IMR-90 (cell line): ENCODE measurements around the gene RRN3. TPM values are rescaled to one million over a fixed set of nuclear protein-coding genes. Genes with fewer than 3 reads are reported as not detected.
"Not testable (repeated sequence)": the region's sequence is repeated elsewhere in the genome, so short reads cannot be mapped to it uniquely, and the experiment has no call there.

Experiments used
- ATAC-seq: fragments of 200-7000 bp; cut with Tn5 transposase; 2 replicates; pipeline ENCODE4 v1.9.1; 2020; ENCODE audit warnings: low read depth, mild to moderate bottlenecking, moderate library complexity
- BruUV-seq: library from RNA; stranded (reverse); fragments of 400-500 nt; replicated peaks from 2 replicates; lab custom pipeline; 2021; lab: Mats Ljungman, UMichigan
- CTCF ChIA-PET: fragments of 300-600 bp; formaldehyde crosslinking; extraction: SDS; loops from one replicate; lab custom pipeline; 2021; ENCODE audit warnings: antibody characterized with exemption; lab: Yijun Ruan, JAX
- POLR2A ChIA-PET: fragments of 300-600 bp; sonication (Branson Sonifier 250); formaldehyde crosslinking; loops from one replicate; lab custom pipeline; 2022; ENCODE audit warnings: antibody characterized with exemption; ENCODE audit not compliant: unreplicated experiment; lab: Charles Lee
- DNase-seq: peaks from one replicate; pipeline ENCODE4 v3.0.0; 2013
- H2AFZ ChIP-seq: replicated peaks from 2 replicates; pipeline ENCODE3; 2013; ENCODE audit warnings: low read length, mild to moderate bottlenecking; ENCODE audit not compliant: poor library complexity
- H2AK5ac ChIP-seq: 2 replicates; pipeline ENCODE4 v1.6.1; 2013; ENCODE audit warnings: low read depth, low read length, inconsistent platforms
- H2AK9ac ChIP-seq: replicated peaks from 2 replicates; pipeline ENCODE3; 2013; ENCODE audit warnings: mild to moderate bottlenecking, low read depth, low read length, moderate library complexity; ENCODE audit not compliant: poor library complexity
- H2BK120ac ChIP-seq: 2 replicates; pipeline ENCODE4 v1.6.1; 2013; ENCODE audit warnings: low read depth, low read length, inconsistent platforms
- H2BK15ac ChIP-seq: 3 replicates; pipeline ENCODE4 v1.6.1; 2013; ENCODE audit warnings: low read depth, low read length, inconsistent platforms
- H2BK20ac ChIP-seq: 2 replicates; pipeline ENCODE4 v1.6.1; 2013; ENCODE audit warnings: low read depth, mild to moderate bottlenecking, inconsistent platforms, low read length, moderate library complexity
- H2BK5ac ChIP-seq: 2 replicates; pipeline ENCODE4 v1.6.1; 2013; ENCODE audit warnings: mild to moderate bottlenecking, low read depth, low read length, inconsistent platforms; ENCODE audit not compliant: poor library complexity, severe bottlenecking
- H3K14ac ChIP-seq: replicated peaks from 2 replicates; pipeline ENCODE4 v1.6.1; 2013; ENCODE audit warnings: low read depth, low read length, inconsistent platforms
- H3K18ac ChIP-seq: 2 replicates; pipeline ENCODE4 v1.6.1; 2013; ENCODE audit warnings: low read depth, low read length, control low read depth
- H3K23ac ChIP-seq: 2 replicates; pipeline ENCODE4 v1.6.1; 2013; ENCODE audit warnings: low read depth, low read length, inconsistent platforms
- H3K27ac ChIP-seq: 2 replicates; pipeline ENCODE4 v1.5.1; 2013; ENCODE audit warnings: mild to moderate bottlenecking, control low read depth, low read length; ENCODE audit not compliant: insufficient read depth
- H3K27me3 ChIP-seq: 2 replicates; pipeline ENCODE4 v1.6.1; 2013; ENCODE audit warnings: low read length; ENCODE audit not compliant: control insufficient read depth, insufficient read depth
- H3K36me3 ChIP-seq: 2 replicates; pipeline ENCODE4 v1.6.1; 2013; ENCODE audit warnings: low read length, mixed read lengths; ENCODE audit not compliant: control insufficient read depth, insufficient read depth
- H3K4ac ChIP-seq: 2 replicates; pipeline ENCODE4 v1.6.1; 2013; ENCODE audit warnings: low read depth, low read length, inconsistent platforms
- H3K4me1 ChIP-seq: 2 replicates; pipeline ENCODE4 v1.6.1; 2013; ENCODE audit warnings: low read length, mixed read lengths; ENCODE audit not compliant: control insufficient read depth, insufficient read depth
- H3K4me2 ChIP-seq: 2 replicates; pipeline ENCODE4 v1.6.1; 2013; ENCODE audit warnings: low read depth, mild to moderate bottlenecking, control low read depth, low read length, moderate library complexity
- H3K4me3 ChIP-seq: 2 replicates; pipeline ENCODE4 v1.5.1; 2013; ENCODE audit warnings: low read depth, mild to moderate bottlenecking, control low read depth, low read length, moderate library complexity; ENCODE audit not compliant: insufficient read depth
- H3K56ac ChIP-seq: 2 replicates; pipeline ENCODE4 v1.6.1; 2013; ENCODE audit warnings: low read length, inconsistent platforms; ENCODE audit not compliant: insufficient read depth; ENCODE audit errors: extremely low read depth
- H3K79me1 ChIP-seq, 2 experiments: 2 replicates each; pipeline ENCODE4 v1.6.1; 2013; ENCODE audit warnings: low read length in 2 of 2, inconsistent platforms in 1 of 2, low read depth in 1 of 2
- H3K9ac ChIP-seq: 2 replicates; pipeline ENCODE4 v1.6.1; 2013; ENCODE audit warnings: low read depth, low read length, control low read depth
- H3K9me1 ChIP-seq: 2 replicates; pipeline ENCODE4 v1.6.1; 2013; ENCODE audit warnings: low read length, inconsistent platforms; ENCODE audit not compliant: insufficient read depth
- H3K9me3 ChIP-seq: 2 replicates; pipeline ENCODE4 v1.6.1; 2013; ENCODE audit warnings: low read length; ENCODE audit not compliant: control insufficient read depth, insufficient read depth
- H4K20me1 ChIP-seq: 2 replicates; pipeline ENCODE4 v1.6.1; 2013; ENCODE audit warnings: low read length, inconsistent platforms; ENCODE audit not compliant: insufficient read depth
- H4K5ac ChIP-seq: 2 replicates; pipeline ENCODE4 v1.6.1; 2013; ENCODE audit warnings: mild to moderate bottlenecking, low read depth, low read length, control low read depth
- H4K8ac ChIP-seq, 2 experiments: 2 replicates each; pipeline ENCODE4 v1.6.1; 2013; ENCODE audit warnings: low read depth in 2 of 2, low read length in 2 of 2, control low read depth in 1 of 2, inconsistent platforms in 1 of 2
- H4K91ac ChIP-seq: 2 replicates; pipeline ENCODE4 v1.6.1; 2013; ENCODE audit warnings: low read depth, low read length, inconsistent platforms; ENCODE audit not compliant: insufficient read depth
- WGBS, 2 experiments: methylation state at CpG; one replicate each; pipeline versions ENCODE4 v1.1.5 to v1.1.7; 2013; ENCODE audit warnings: missing lambda C conversion rate in 2 of 2; ENCODE audit not compliant: insufficient read length in 1 of 2; ENCODE audit errors: extremely low coverage in 2 of 2; 5-methylcytosine and 5-hydroxymethylcytosine counted together
- dilution Hi-C: fragments of 300-500 bp; cut with HindIII; formaldehyde crosslinking; loops from one replicate; pipeline ENCODE4 v1.14.3; 2018; ENCODE audit warnings: low sequenced_read_pairs; ENCODE audit not compliant: unreplicated experiment
- in situ Hi-C: fragments of 300-500 bp; cut with MboI; formaldehyde crosslinking; loops from 3 replicates; pipeline ENCODE4 v1.14.3; 2019; ENCODE audit warnings: low sequenced_read_pairs, inconsistent platforms, mixed read lengths
- intact Hi-C: fragments of 100-400 bp; cut with micrococcal nuclease; formaldehyde crosslinking; loops from 2 replicates; pipeline ENCODE4 v1.10.0; 2022
- polyA plus RNA-seq, 3 experiments: library from polyadenylated mRNA; depleted of rRNA; stranded (reverse); fragments of >200 nt; gene quantifications; 2 replicates each; pipeline ENCODE4 v1.2.3, GENCODE V29; 2012; ENCODE audit warnings: low replicate concordance in 1 of 3
- total RNA-seq: library from RNA; depleted of rRNA; stranded (reverse); fragments of >200 nt; gene quantifications from 2 replicates; pipeline ENCODE4 v1.2.3, GENCODE V29; 2012

Gene RRN3
- total and polyA plus RNA-seq, 2 of the 4 experiments (the other 2 are of a cell fraction) = 22.1 to 47.7 TPM

- H3K9me3 ChIP-seq, DNase-seq, H2BK120ac ChIP-seq, H3K23ac ChIP-seq, in situ Hi-C loops, CTCF ChIA-PET, BruUV-seq, H3K14ac ChIP-seq, POLR2A ChIA-PET, H3K4me2 ChIP-seq, H3K4me3 ChIP-seq, H3K9me1 ChIP-seq, H3K27ac ChIP-seq, H3K27me3 ChIP-seq, H4K8ac ChIP-seq, H2AK5ac ChIP-seq, H4K91ac ChIP-seq, H2AFZ ChIP-seq, H3K18ac ChIP-seq, dilution Hi-C loops, H3K36me3 ChIP-seq, H2BK20ac ChIP-seq, H3K56ac ChIP-seq, H2BK5ac ChIP-seq, intact Hi-C loops, H3K4ac ChIP-seq, H4K5ac ChIP-seq, ATAC-seq, H2BK15ac ChIP-seq, H3K9ac ChIP-seq, H2AK9ac ChIP-seq: not testable (repeated sequence)
- Histone ChIP-seq H3K79me1 (peaks cover 0 to 35% of the 10 kb centered on the region in 2 experiments; a peak in 2 of 4 replicates), H3K4me1 (peaks cover 39% of the 10 kb centered on the region), H4K20me1 (peaks cover 35% of the 10 kb centered on the region)
- WGBS, 2 experiments = 50% methylated on average over 1 of the region's 27 CpGs; no CpG with 5 or more reads in 1 of the 2 experiments
These were observed 48.2 kb upstream of the RRN3 start for GRCh38 chr16:15142107-15142890.
